GM23248 (cell line): ENCODE data around the gene LDLRAD2. TPM values are rescaled to one million over a fixed set of nuclear protein-coding genes. Genes with fewer than 3 reads are reported as not detected.

ENCODE experiments used
- DNase-seq: peaks from one replicate; pipeline ENCODE4 v3.0.0-alpha.2; 2015
- H2AFZ ChIP-seq: fragments of 200-600 bp; sonication (generic); 2 replicates; pipeline ENCODE4 v1.6.1; 2016; ENCODE audit warnings: antibody characterized with exemption
- H3F3A ChIP-seq: fragments of 200-600 bp; sonication (generic); 2 replicates; pipeline ENCODE4 v1.6.1; 2016; ENCODE audit warnings: mild to moderate bottlenecking, antibody characterized with exemption, mixed run types; ENCODE audit not compliant: insufficient read depth
- H3K27ac ChIP-seq: fragments of 200-600 bp; sonication (generic); 2 replicates; pipeline ENCODE4 v1.5.1; 2016; ENCODE audit warnings: mild to moderate bottlenecking
- H3K27me3 ChIP-seq: fragments of 200-600 bp; sonication (generic); replicated peaks from 2 replicates; pipeline ENCODE4 v1.6.1; 2016; ENCODE audit warnings: mild to moderate bottlenecking; ENCODE audit not compliant: insufficient read depth
- H3K36me3 ChIP-seq: fragments of 200-600 bp; sonication (generic); 2 replicates; pipeline ENCODE4 v1.6.1; 2016; ENCODE audit warnings: low read depth, mild to moderate bottlenecking
- H3K4me1 ChIP-seq: fragments of 200-600 bp; sonication (generic); 2 replicates; pipeline ENCODE4 v1.6.1; 2016; ENCODE audit warnings: mild to moderate bottlenecking; ENCODE audit not compliant: insufficient read depth
- H3K4me2 ChIP-seq: fragments of 200-600 bp; sonication (generic); one replicate; pipeline ENCODE4 v1.6.1; 2016; ENCODE audit warnings: mild to moderate bottlenecking; ENCODE audit not compliant: unreplicated experiment
- H3K4me3 ChIP-seq: fragments of 200-600 bp; sonication (generic); 2 replicates; pipeline ENCODE4 v1.5.1; 2016; ENCODE audit warnings: mild to moderate bottlenecking
- H3K79me2 ChIP-seq: fragments of 200-600 bp; sonication (generic); 2 replicates; pipeline ENCODE4 v1.6.1; 2016; ENCODE audit warnings: mild to moderate bottlenecking; ENCODE audit not compliant: insufficient read depth
- H3K9ac ChIP-seq: fragments of 200-600 bp; sonication (generic); 2 replicates; pipeline ENCODE4 v1.6.1; 2016; ENCODE audit warnings: mild to moderate bottlenecking
- H3K9me2 ChIP-seq: fragments of 200-600 bp; sonication (generic); 2 replicates; pipeline ENCODE4 v1.6.1; 2016; ENCODE audit warnings: mixed run types, mild to moderate bottlenecking, moderate library complexity; ENCODE audit not compliant: insufficient read depth
- H3K9me3 ChIP-seq: fragments of 200-600 bp; sonication (generic); one replicate; pipeline ENCODE4 v1.6.1; 2017; ENCODE audit warnings: low read depth
- H4K20me1 ChIP-seq: fragments of 200-600 bp; sonication (generic); 2 replicates; pipeline ENCODE4 v1.6.0; 2016; ENCODE audit not compliant: insufficient read depth
- EZH2 ChIP-seq: fragments of 200-600 bp; sonication (generic); IDR thresholded peaks from 2 replicates; pipeline ENCODE4 v1.6.1; 2018; ENCODE audit warnings: antibody characterized with exemption, mild to moderate bottlenecking; ENCODE audit not compliant: insufficient read depth, poor library complexity, severe bottlenecking
- EZH2phosphoT487 ChIP-seq: fragments of 200-600 bp; sonication (generic); IDR thresholded peaks from 2 replicates; pipeline ENCODE4 v1.6.1; 2018; ENCODE audit warnings: antibody characterized with exemption, moderate library complexity, mild to moderate bottlenecking, low read depth; ENCODE audit not compliant: insufficient read depth
- WGBS, 2 experiments: methylation state at CpG; one replicate each; pipeline ENCODE4 v1.1.6; 2015 to 2017; ENCODE audit warnings: low lambda C conversion rate in 2 of 2, low coverage in 1 of 2; ENCODE audit errors: missing lambda C conversion rate in 2 of 2; 5-methylcytosine and 5-hydroxymethylcytosine counted together
- in situ Hi-C: fragments of 300-500 bp; cut with MboI; formaldehyde crosslinking; loops from 2 replicates; pipeline ENCODE4 v1.15.0; 2020
- polyA plus RNA-seq: library from polyadenylated mRNA; unstranded; fragments of >200 nt; fragmentation: Nextera tagmentation; extraction: Ambion mirVana; gene quantifications from 2 replicates; pipeline ENCODE4 v1.2.1, GENCODE V29; 2016
- total RNA-seq: library from RNA; depleted of rRNA; stranded (reverse); fragments of >200 nt; shearing (Covaris generic); gene quantifications from 2 replicates; pipeline ENCODE4 v1.2.3, GENCODE V29; 2014

LDLRAD2 gene
- total and polyA plus RNA-seq, 2 experiments from 2014 or later = 8.5 TPM; not detected in 1

DNA sequence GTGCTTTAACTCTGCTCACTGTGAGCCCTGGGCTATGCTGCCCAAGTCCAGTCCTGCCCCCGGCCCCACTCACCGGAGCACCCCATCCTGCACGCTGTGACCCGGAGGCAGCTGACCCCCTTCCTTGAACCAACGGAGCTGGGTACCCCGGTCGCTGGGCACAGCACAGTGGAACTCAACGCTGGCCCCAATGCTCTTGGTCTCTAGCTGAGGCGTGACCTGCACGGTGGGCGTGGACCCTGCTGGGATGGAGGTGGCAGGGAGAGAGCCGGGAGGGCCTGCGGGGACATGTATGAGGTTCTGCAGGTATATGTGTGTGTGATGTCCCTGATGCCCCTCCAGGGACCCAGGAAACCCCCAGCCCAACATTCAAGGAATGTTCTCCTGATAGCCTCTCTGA is 24.7 kb downstream of the LDLRAD2 start:
- H3K9me3 ChIP-seq = no peaks in the 10 kb centered on the region
- TF ChIP-seq EZH2phosphoT487 (no peak), EZH2 (no peak)
- no peak overlapping the region for H3K4me3 ChIP-seq
- H3F3A ChIP-seq = peaks cover 9% of the 10 kb centered on the region; the same call in 1 of the 2 replicates
- H2AFZ ChIP-seq = no peak overlapping the region
- no peak overlapping the region for H3K27ac ChIP-seq
- no peak overlapping the region for H3K4me2 ChIP-seq
- H3K36me3 ChIP-seq = peaks cover 52% of the 10 kb centered on the region
- in situ Hi-C loops = no loop called here
- WGBS, 2 experiments = 87 to 88% methylated on average over 12 to 13 of the region's 13 CpGs
- H3K9me2 ChIP-seq = no peaks in the 10 kb centered on the region
- 0 out of 2 replicates have a peak, but pooled peaks cover 3% of the 10 kb centered on the region for H4K20me1 ChIP-seq
- no peak for DNase-seq
- no peaks in the 10 kb centered on the region for H3K27me3 ChIP-seq
- no peaks in the 10 kb centered on the region for H3K4me1 ChIP-seq
- H3K79me2 ChIP-seq = no peaks in the 10 kb centered on the region
- no peak overlapping the region for H3K9ac ChIP-seq

DNA sequence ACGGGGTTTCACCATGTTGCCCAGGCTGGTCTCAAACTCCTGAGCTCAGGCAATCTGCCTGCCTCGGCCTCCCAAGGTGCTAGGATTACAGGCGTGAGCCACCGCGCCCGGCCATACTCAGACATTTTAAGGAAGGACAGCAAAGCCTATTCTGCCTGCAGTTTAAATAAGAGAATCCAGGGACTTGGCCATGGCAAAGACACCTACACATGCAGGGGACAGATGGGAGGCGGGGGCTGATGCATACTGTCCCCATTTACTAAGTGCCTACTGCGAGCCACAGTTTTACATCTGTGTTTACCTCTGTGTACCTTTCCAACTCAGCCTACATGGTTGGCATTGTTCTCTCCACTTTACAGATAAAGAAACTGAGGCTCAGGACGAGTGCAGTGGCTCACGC is 25.4 kb downstream of the LDLRAD2 start:
- Histone ChIP-seq H3K9ac (no peak overlapping the region), H3K4me1 (no peaks in the 10 kb centered on the region), H3K9me3 (no peaks in the 10 kb centered on the region), H3K79me2 (no peaks in the 10 kb centered on the region), H3K27me3 (no peaks in the 10 kb centered on the region), H3K4me3 (no peak overlapping the region), H3K9me2 (no peaks in the 10 kb centered on the region), H3K27ac (no peak overlapping the region), H3F3A (peaks cover 9% of the 10 kb centered on the region; the same call in 1 of the 2 replicates), H4K20me1 (0 out of 2 replicates have a peak, but pooled peaks cover 3% of the 10 kb centered on the region), H3K4me2 (no peak overlapping the region), H3K36me3 (peaks cover 48% of the 10 kb centered on the region), H2AFZ (no peak overlapping the region)
- TF ChIP-seq EZH2phosphoT487 (no peak), EZH2 (no peak)
- in situ Hi-C loops = no loop called here
- no peak for DNase-seq
- 95 to 97% methylated on average over 10 of the region's 10 CpGs for WGBS, 2 experiments

DNA sequence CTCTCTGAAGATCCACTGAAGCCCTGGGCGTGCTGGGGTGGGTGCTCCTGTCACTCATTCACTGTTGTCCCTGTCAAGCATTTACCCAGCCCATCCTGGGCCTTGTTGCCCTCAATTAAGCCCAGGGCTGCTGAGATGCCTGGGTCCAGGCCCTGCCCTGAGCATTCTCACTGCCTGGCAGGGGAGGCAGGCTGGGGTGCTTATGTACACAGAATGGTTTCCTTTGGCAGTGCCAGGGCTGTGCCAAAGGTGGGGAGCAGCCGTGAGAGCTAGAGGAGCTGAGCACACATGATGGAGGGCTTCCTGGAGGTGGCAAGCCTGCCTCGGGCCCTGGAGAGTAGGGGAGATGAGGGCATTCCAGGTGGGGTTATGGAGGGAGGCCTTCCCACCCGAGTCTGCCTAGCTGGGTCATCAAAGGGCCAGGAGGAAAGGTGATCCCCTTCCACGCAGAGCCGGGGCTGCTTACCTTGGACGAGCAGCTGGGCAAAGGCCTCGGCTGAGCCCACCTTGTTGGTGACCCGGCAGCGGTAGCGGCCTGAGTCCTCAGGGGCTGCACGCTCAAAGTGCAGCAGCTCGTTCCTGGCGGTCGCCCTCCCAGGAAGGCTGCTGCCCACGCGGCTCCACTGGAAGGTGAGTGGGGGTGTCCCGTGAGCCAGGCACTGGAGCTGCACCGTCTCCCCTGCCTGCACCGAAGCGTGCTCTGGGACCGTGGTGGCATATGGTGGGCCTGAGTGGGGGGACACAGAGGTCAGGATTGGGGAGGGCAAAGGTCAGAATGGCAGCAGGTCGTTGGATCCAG is 26.5 kb downstream of the LDLRAD2 start:
- DNase-seq = no peak
- Histone ChIP-seq H3K9me3 (no peaks in the 10 kb centered on the region), H3F3A (0 out of 2 replicates have a peak, but pooled peaks cover 6% of the 10 kb centered on the region), H3K4me3 (no peak overlapping the region), H2AFZ (no peak overlapping the region), H3K9ac (no peak overlapping the region), H3K9me2 (no peaks in the 10 kb centered on the region), H3K36me3 (peaks cover 56% of the 10 kb centered on the region), H3K4me2 (no peak overlapping the region), H4K20me1 (0 out of 2 replicates have a peak, but pooled peaks cover 3% of the 10 kb centered on the region), H3K27me3 (no peaks in the 10 kb centered on the region), H3K4me1 (no peaks in the 10 kb centered on the region), H3K79me2 (no peaks in the 10 kb centered on the region), H3K27ac (no peak overlapping the region)
- in situ Hi-C loops = no loop called here
- TF ChIP-seq EZH2 = no peak
- WGBS, 2 experiments = 85 to 89% methylated on average over 21 to 23 of the region's 23 CpGs

DNA sequence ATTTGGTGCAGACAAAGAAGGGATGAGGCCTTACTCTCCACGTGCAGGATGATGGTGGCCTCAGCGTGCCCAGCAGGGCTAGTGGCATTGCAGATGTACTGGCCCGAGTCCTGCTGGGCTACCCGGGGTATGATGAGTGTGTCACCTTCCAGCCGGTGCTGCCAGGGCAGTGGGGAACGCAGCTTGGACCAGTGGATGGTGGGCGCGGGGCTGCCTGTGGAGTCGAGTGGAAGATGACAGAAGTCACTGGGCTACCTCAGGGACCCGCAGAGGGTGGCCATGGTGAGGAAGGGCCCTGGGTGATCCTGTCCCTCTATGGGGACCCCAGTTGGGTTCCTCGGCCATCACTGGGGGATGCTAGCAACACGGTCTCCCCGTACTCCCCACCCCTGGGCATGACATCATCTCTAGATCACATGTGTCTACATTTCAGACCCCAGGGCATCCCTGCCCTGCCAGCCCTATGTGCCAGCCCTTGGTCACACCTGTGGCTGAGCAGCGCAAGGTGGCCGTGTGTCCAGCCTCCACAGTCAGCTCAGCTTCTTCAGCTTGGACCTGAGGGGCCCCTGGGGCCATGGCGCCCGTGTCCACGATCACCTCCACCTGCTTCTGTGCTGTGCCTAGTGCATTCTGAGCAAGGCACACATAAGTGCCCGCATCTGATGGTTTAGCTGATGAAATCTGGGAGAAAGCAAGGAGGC is 27.4 kb downstream of the LDLRAD2 start:
- Histone ChIP-seq H3K9ac (no peak overlapping the region), H2AFZ (no peak overlapping the region), H4K20me1 (0 out of 2 replicates have a peak, but pooled peaks cover 3% of the 10 kb centered on the region), H3F3A (0 out of 2 replicates have a peak, but pooled peaks cover 4% of the 10 kb centered on the region), H3K4me1 (no peaks in the 10 kb centered on the region), H3K9me2 (no peaks in the 10 kb centered on the region), H3K36me3 (peaks cover 53% of the 10 kb centered on the region), H3K79me2 (no peaks in the 10 kb centered on the region), H3K27ac (no peak overlapping the region), H3K9me3 (no peaks in the 10 kb centered on the region), H3K27me3 (no peaks in the 10 kb centered on the region), H3K4me3 (no peak overlapping the region), H3K4me2 (no peak overlapping the region)
- TF ChIP-seq EZH2 (no peak), EZH2phosphoT487 (no peak)
- no peak for DNase-seq
- WGBS, 2 experiments = 91 to 92% methylated on average over 19 of the region's 19 CpGs
- in situ Hi-C loops = no loop called here
